Activated naive CD4-positive, alpha-beta T cell (primary cell): ENCODE data around the gene AGAP1.

Experiments
- DNase-seq, 4 experiments: peaks; one replicate each; lab custom pipeline; 2025; lab: John Stamatoyannopoulos, UW

The AGAP1 gene

GRCh38 chr2:236095504-236095903, 601.7 kb downstream of the AGAP1 start:
- no peak for DNase-seq

DNA sequence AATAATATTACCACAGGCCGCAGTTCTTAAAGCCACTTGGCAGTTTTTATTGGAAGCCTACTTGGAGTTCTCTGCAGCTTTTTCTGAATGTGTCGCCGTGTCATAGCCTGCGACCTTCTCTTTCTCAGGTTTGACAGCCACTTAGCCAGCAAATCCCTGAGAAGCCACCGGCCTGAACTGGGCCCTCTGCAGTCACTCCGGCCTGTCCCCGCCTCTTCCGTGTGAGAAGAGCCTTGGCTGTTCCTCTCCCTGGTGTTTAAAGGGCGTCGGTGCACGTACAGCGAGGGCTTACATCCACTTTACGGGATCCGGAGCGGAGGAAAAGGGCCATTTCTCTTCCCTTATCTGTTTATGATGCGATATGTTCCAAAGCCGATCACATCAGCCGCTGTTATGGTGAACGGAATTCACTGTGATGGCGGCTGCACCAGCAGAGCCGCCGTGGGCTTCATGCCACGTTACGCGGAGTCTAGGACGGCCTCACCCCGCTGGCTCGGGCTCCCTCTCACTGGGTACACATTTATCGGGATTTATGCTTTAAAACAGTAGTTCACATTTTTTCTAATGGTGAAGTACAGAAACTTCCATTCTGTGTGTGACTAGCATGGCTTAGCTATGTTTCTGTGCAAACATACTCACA, 607.6 kb downstream of the AGAP1 start:
- DNase-seq = no peak

DNA sequence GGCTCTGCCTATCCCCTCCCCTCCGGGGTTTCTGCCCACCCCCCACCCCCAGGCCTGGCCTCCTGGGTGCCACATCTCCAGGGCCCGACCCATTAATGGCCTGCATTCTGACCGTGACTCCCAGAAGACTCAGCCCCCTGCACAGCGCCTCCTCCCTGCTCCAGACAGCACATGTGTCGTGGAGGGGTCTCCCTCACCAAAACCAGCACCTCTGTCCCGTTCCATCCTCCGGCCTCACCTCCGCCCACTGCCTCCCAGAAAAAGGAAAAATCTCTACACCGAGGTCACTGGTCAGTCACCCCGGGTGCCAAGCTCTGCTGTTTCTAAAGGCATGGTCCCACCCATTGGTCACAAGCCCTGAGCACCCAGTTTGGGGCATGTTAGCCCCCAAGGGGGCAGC, 609.1 kb downstream of the AGAP1 start:
- no peak for DNase-seq

DNA sequence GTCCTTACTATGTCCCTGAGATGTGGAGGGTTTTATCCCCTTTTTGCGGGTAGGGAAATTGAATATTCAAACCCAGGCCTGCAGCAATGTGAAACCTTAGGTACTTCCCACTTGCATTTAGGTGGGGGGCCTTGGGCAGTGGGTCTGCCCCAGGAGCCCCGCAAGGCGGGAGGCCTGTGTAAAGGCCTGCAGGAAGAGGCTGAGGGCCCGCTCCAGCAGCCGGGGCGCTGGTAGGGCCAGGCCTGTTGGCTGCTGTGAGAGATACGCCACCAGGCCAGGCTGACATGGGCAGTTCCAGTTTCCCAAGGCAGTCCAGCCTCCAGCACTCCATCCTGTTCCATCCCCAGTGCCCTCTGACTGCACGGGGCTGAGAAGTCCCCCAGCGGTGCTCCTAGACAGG, 610.1 kb downstream of the AGAP1 start:
- no peak for DNase-seq

GRCh38 chr2:236105955-236106607, 612.2 kb downstream of the AGAP1 start:
- no peak for DNase-seq

- no peak for DNase-seq
Measured at GRCh38 chr2:236106761-236107160, 612.9 kb downstream of the AGAP1 start.

DNA sequence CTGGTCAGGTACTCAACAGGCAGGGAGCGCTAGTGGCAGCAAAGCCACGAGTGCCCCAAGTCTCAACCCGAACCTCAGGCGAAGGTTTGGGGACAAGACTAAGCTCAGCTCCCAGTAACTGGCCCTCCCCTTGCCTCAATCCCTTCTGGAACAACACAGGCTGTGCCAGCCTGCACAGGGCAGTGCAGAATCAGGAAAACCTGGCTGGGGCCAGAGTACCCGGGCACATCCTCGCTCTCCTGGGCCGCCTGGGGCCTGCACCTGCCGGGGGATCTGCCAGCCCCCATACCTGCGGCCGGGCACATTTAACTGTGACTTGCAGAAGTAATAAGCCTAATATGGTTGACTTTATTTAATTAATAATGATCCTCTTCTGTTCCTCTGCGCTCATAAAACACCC, 613.7 kb downstream of the AGAP1 start:
- DNase-seq = no peak

DNA sequence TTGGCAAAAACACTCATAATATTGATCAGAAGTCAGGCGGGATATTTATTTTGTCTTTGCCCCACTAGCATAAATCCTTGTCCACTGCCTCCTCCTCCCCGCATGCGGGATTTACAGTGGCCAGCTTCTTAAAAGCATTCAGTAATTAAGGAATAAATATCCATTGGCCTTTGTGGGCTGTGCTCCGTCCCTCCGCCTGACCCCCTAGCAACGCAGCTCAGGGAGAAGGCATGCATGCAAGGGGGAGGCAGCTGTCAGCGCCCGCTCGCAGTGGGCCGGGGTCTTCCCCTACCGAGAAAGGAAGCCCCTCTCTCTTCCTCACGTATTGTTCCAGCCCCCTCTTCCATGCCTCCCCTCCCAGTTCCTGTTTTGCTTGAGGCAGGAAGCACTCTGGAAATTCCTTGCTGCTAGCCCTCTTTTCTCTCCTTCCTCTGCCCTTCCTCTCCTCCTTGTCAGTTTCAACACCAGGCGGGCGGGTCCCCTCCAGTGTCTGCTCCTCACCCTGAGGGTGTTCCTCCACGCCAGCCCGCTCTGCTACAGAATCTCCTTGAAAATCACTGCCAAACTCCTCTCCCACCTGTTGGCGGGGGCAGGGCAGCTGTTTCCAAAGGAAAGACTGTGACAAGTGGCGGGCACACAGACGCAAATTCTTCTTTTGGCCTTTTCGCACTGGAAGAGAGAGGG, 614.2 kb downstream of the AGAP1 start:
- no peak for DNase-seq

DNA sequence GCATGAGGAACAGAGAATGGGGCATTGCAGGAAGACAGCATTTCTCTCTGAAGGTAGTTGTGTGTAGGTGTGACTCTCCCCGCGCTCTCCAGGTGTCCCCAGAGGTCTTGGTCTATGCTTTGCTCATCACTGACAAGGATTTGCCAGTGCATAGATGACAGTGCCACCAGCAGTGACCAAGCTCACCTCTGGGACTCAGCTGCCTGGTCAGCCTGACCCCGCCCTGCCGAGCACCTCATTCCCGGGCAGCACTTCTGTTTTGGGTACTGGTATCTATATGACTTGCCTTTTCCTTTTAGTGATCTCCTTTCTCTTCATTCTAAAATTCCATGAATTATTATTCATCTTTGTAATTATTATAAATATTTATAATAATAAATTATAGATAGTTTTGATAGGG, 615.2 kb downstream of the AGAP1 start:
- no peak for DNase-seq

- DNase-seq = no peak
Measured at GRCh38 chr2:236109473-236109872, 615.6 kb downstream of the AGAP1 start.

GRCh38 chr2:236112466-236112865, 618.6 kb downstream of the AGAP1 start:
- no peak for DNase-seq

DNA sequence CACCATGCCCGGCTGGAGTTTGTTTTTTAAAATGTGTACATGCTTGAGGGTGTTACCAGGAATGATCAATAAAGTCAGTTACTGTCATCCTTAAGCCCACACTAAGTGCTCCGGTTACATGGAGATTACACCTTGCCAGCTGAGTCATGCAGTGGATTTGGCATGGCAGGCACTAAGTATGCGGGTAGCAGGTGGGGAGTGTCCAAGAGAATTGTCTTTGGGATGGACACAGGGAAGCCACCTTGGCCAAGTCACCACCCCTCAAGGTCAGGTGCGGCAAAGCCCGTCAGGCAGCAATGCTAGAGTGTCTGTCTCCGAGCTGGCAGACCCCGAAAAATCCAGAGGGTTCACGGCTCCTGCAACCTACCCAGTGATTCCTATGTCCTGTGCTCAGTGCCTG, 619.6 kb downstream of the AGAP1 start:
- no peak for DNase-seq

DNA sequence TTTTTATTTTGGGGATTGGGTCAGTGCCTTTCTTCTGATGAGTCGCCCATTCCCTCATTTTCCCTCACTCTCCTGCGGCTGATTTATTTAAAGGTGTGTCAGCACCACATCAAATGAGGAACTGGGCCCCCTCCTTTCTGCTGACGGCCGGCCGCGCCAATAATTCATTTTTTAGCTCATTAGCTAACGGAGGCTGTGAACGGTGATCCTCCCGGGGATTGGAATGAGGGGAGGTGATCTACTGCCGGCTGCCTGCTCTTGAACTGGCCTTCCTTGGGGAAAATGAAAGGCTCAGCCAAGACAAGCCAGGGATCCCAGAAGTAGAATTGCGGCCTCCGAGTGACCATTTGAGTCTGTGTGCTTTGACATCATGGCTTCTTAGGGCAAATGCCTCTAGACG, 620.1 kb downstream of the AGAP1 start:
- no peak for DNase-seq

- DNase-seq = no peak
Measured at GRCh38 chr2:236114959-236115358, 621.1 kb downstream of the AGAP1 start.

GRCh38 chr2:236117401-236117800, 623.6 kb downstream of the AGAP1 start:
- no peak for DNase-seq

DNA sequence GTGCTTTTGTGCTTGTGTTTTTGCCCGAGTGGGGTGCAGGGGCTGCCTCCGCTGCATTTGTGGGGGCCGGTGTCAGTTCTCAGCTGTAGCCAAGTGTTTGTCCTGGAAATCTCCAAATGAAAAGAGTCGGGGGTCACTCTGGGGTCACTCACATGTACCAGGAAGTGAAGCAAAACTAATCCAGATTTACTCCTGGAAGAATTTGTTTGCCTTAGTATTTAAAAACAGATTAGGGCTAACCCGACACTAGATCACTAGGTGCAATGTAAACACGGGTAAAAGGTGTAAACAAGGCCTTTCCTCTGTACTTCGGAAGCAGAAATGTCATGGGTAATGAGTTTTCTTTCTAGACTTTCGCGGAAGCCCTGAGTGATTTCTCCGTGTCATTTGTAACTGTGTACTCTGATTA, 624.0 kb downstream of the AGAP1 start:
- DNase-seq = no peak

GRCh38 chr2:236119003-236119402, 625.2 kb downstream of the AGAP1 start:
- DNase-seq = no peak

- no peak for DNase-seq
Measured at GRCh38 chr2:236119476-236119875, 625.6 kb downstream of the AGAP1 start.

DNA sequence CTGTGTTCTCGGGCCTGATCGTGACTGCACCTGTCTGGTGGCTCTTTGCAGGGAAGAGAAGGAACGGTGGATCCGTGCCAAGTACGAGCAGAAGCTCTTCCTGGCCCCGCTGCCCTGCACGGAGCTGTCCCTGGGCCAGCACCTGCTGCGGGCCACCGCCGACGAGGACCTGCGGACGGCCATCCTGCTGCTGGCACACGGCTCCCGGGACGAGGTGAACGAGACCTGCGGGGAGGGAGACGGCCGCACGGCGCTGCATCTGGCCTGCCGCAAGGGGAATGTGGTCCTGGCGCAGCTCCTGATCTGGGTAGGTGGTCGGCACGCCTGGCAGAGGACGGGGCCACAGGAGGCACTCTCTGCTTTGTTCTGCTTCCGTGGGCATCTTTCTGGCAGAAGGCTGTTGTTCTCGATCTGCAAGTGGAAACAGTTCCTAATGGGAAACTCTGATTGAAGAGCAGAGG, 626.3 kb downstream of the AGAP1 start:
- no peak for DNase-seq

DNA sequence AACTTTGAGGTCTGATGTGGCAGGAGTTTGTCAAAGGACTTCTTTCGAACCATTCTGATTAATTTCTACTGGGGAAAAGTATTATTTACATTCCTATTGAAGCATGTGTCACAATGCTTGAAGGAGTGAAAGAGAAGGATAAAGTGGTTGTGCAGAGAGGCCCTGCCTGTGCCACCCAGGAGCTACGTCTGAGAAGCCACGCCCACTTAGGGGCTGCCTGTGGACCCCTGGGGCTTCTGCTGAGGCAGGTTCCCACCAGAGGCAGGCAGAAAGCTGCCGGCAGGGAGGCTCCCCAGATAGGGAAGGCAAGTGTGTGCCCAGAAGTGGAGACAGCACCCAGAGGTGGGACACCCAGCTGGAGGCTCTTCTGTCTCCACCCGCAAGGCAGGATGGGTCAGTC, 627.0 kb downstream of the AGAP1 start:
- DNase-seq = no peak

DNA sequence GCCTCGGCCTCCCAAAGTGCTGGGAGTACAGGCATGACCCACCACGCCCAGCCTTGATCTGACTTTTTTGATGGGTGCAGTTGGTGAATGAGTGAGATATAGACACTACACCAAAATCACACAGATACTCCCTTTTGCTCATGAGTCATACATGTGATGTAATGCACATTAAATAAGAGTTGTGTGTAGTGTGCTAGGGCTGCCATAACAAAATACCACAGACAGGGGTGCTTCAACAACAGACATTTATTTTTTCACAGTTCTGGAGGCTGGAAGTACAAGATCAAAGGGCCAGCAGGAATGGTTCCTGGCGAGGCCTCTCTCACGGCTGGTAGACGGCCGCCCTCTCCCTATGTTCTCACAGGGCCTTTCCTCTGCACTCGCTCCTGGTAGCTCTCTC, 627.7 kb downstream of the AGAP1 start:
- DNase-seq = no peak

- no peak for DNase-seq
Measured at GRCh38 chr2:236122236-236122635, 628.4 kb downstream of the AGAP1 start.

DNA sequence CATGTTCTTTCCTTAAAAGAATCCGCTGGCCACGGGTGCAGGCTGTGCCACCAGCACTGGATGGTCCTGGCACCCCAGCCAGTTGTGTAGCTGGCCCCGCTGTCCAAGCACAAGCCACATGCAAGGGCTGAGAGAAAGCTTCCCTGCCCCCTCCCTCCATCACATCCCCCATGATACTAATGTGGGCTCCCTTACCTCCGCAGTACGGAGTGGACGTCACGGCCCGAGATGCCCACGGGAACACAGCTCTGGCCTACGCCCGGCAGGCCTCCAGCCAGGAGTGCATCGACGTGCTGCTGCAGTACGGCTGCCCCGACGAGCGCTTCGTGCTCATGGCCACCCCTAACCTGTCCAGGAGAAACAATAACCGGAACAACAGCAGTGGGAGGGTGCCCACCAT, 629.9 kb downstream of the AGAP1 start:
- no peak for DNase-seq
